SK-N-MC (cell line): ENCODE data around the gene EFHD2.
"Not testable (repeated sequence)": the region's sequence is repeated elsewhere in the genome, so short reads cannot be mapped to it uniquely, and the experiment has no call there.

Experiments
- DNase-seq: peaks from one replicate; pipeline ENCODE4 v3.0.0-alpha.2; 2011; ENCODE audit warnings: low read depth, low spot score
- H3K27ac ChIP-seq: fragments of 200-600 bp; sonication (generic); 2 replicates; pipeline ENCODE4 v1.5.1; 2016; ENCODE audit warnings: mixed run types
- H3K36me3 ChIP-seq: fragments of 200-600 bp; sonication (generic); 2 replicates; pipeline ENCODE4 v1.6.1; 2017; ENCODE audit warnings: antibody characterized with exemption, low read length, mixed read lengths; ENCODE audit not compliant: insufficient read depth
- H3K4me3 ChIP-seq: fragments of 200-600 bp; sonication (generic); 2 replicates; pipeline ENCODE4 v1.5.1; 2016
- H3K9ac ChIP-seq: fragments of 200-600 bp; sonication (generic); 2 replicates; pipeline ENCODE4 v1.8.0; 2017; ENCODE audit warnings: mixed run types, mixed read lengths; ENCODE audit not compliant: insufficient read length
- H3K9me3 ChIP-seq: fragments of 200-600 bp; sonication (generic); 2 replicates; pipeline ENCODE4 v1.6.1; 2017; ENCODE audit warnings: low read depth, mild to moderate bottlenecking, antibody characterized with exemption, low read length, moderate library complexity, mixed read lengths
- EZH2 ChIP-seq: fragments of 200-600 bp; sonication (generic); IDR thresholded peaks from one replicate; pipeline ENCODE4 v1.6.1; 2017; ENCODE audit warnings: antibody characterized with exemption
- FOXP2 ChIP-seq: optimal IDR thresholded peaks from 2 replicates; pipeline ENCODE3; 2011; ENCODE audit warnings: mild to moderate bottlenecking, moderate library complexity; ENCODE audit not compliant: insufficient read depth; ENCODE audit errors: extremely low read length, control extremely low read depth
- POLR2AphosphoS5 ChIP-seq: IDR thresholded peaks from 2 replicates; pipeline ENCODE4 v1.6.1; 2012; ENCODE audit warnings: mild to moderate bottlenecking, low read depth, low read length, borderline replicate concordance

EFHD2 gene

GRCh38 chr1:15429701-15430149, 20.0 kb downstream of the EFHD2 start:
- H3K27ac ChIP-seq, result no peak overlapping the region; the same call in 1 of the 2 replicates
- H3K9ac ChIP-seq, result no peak overlapping the region
- no peaks in the 10 kb centered on the region for H3K36me3 ChIP-seq
- TF ChIP-seq EZH2, result no peak
- TF ChIP-seq POLR2AphosphoS5, result no peak
- TF ChIP-seq FOXP2, result no peak
- no peak overlapping the region for H3K4me3 ChIP-seq
- DNase-seq, result no peak
- H3K9me3 ChIP-seq, result no peaks in the 10 kb centered on the region

GRCh38 chr1:15430787-15431570, 21.3 kb downstream of the EFHD2 start:
- Histone ChIP-seq H3K27ac (no peak overlapping the region), H3K9me3 (no peaks in the 10 kb centered on the region), H3K9ac (no peak overlapping the region), H3K36me3 (no peaks in the 10 kb centered on the region), H3K4me3 (no peak overlapping the region)
- TF ChIP-seq POLR2AphosphoS5 (no peak), FOXP2 (no peak)
- no peak for DNase-seq

- no peak overlapping the region for H3K27ac ChIP-seq
- no peak for DNase-seq
- no peak for TF ChIP-seq EZH2
- TF ChIP-seq FOXP2, result no peak
- TF ChIP-seq POLR2AphosphoS5, result no peak
Measured at GRCh38 chr1:15431571-15431948, 21.9 kb downstream of the EFHD2 start.

GRCh38 chr1:15432324-15432723, 22.6 kb downstream of the EFHD2 start:
- no peak for TF ChIP-seq POLR2AphosphoS5
- TF ChIP-seq FOXP2, result no peak
- TF ChIP-seq EZH2, result no peak
- Histone ChIP-seq H3K4me3 (no peak overlapping the region), H3K36me3 (no peaks in the 10 kb centered on the region), H3K9me3 (no peaks in the 10 kb centered on the region), H3K27ac (no peak overlapping the region), H3K9ac (no peak overlapping the region)
- no peak for DNase-seq

More at GRCh38 chr1:15431571-15431948, 21.9 kb downstream of the EFHD2 start:
- no peak overlapping the region for H3K9ac ChIP-seq
- H3K9me3 ChIP-seq, result no peaks in the 10 kb centered on the region
- H3K4me3 ChIP-seq, result no peak overlapping the region
- no peaks in the 10 kb centered on the region for H3K36me3 ChIP-seq

GRCh38 chr1:15433471-15433870, 23.8 kb downstream of the EFHD2 start:
- no peak overlapping the region for H3K4me3 ChIP-seq
- DNase-seq, result no peak
- TF ChIP-seq FOXP2 (no peak), POLR2AphosphoS5 (no peak), EZH2 (no peak)
- no peak overlapping the region for H3K9ac ChIP-seq
- H3K27ac ChIP-seq, result no peak overlapping the region
- no peaks in the 10 kb centered on the region for H3K36me3 ChIP-seq
- no peaks in the 10 kb centered on the region for H3K9me3 ChIP-seq

GRCh38 chr1:15434739-15435138, 25.1 kb downstream of the EFHD2 start:
- not testable (repeated sequence) for H3K9ac ChIP-seq, H3K4me3 ChIP-seq, H3K9me3 ChIP-seq

GRCh38 chr1:15435239-15436077, 25.8 kb downstream of the EFHD2 start:
- TF ChIP-seq POLR2AphosphoS5, result no peak
- Histone ChIP-seq H3K27ac (no peak overlapping the region), H3K4me3 (no peak overlapping the region), H3K9ac (no peak overlapping the region), H3K36me3 (no peaks in the 10 kb centered on the region), H3K9me3 (no peaks in the 10 kb centered on the region)
- no peak for DNase-seq

More at GRCh38 chr1:15434739-15435138, 25.1 kb downstream of the EFHD2 start:
- H3K27ac ChIP-seq, H3K36me3 ChIP-seq, DNase-seq: not testable (repeated sequence)

- no peak for TF ChIP-seq EZH2
- TF ChIP-seq POLR2AphosphoS5, result no peak
- no peak for TF ChIP-seq FOXP2
- DNase-seq, result no peak
- Histone ChIP-seq H3K9ac (no peak overlapping the region), H3K27ac (no peak overlapping the region), H3K4me3 (no peak overlapping the region), H3K36me3 (no peaks in the 10 kb centered on the region), H3K9me3 (no peaks in the 10 kb centered on the region)
Measured at GRCh38 chr1:15436881-15437442, 27.3 kb downstream of the EFHD2 start.
